SK-N-MC (cell line): ENCODE data around the gene UNC13B.

ENCODE experiments used
- EZH2 ChIP-seq: fragments of 200-600 bp; sonication (generic); IDR thresholded peaks from one replicate; pipeline ENCODE4 v1.6.1; 2017; ENCODE audit warnings: antibody characterized with exemption
- FOXP2 ChIP-seq: optimal IDR thresholded peaks from 2 replicates; pipeline ENCODE3; 2011; ENCODE audit warnings: mild to moderate bottlenecking, moderate library complexity; ENCODE audit not compliant: insufficient read depth; ENCODE audit errors: extremely low read length, control extremely low read depth
- POLR2AphosphoS5 ChIP-seq: IDR thresholded peaks from 2 replicates; pipeline ENCODE4 v1.6.1; 2012; ENCODE audit warnings: mild to moderate bottlenecking, low read depth, low read length, borderline replicate concordance

DNA sequence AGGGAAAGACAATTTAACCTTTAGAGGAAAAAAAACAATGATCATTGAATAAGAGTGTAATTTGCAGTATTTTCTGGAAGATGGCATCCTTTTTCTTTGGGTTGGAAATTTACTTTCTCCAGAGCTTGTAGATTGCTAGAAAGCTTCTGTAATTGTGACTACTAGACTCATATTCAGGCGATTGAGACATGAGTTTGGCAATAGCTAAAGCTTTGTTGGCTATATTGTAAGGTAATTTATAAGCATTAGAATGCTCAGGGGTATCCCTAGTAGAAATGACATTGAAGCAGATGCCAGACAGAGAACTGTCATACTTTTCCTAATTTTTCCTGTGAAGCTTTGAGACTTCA lies 115.3 kb downstream of the UNC13B start:
- TF ChIP-seq EZH2 (no peak), POLR2AphosphoS5 (no peak), FOXP2 (no peak)
